ENCODE measurements around the gene SLX4IP.

Gene SLX4IP

DNA sequence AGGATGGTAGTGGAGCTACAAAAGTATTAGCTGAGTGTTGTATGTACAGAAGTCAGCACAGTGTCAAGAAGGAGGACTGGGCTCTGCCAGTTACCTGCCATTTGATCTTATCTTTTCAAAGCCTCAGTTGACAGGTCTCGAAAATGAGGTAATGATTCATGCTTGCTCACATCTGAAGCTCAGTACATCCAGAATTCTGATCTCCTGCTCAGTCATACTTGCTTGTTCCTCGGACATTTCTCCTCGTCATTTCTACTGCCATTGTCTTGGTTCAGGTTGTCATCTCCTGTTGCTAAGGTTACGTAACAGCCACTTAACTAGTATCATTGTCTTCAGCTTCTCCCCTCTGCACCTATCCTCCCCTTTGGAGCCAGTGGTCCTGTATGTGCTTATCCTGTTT is 89.5 kb downstream of the SLX4IP start:
- TF ChIP-seq POLR2A (IDR thresholded peaks at IDR 0.05; ENCODE audit: low read depth, low read length) (no peak), TAF1 (IDR thresholded peaks at IDR 0.05; ENCODE audit: borderline replicate concordance, low read depth, low read length) (no peak), POLR2AphosphoS5 (IDR thresholded peaks at IDR 0.05; ENCODE audit: low read depth, low read length) (no peak)
- DNase-seq (ENCODE audit: insufficient read length) (no peak), FAIRE-seq (no peak)

DNA sequence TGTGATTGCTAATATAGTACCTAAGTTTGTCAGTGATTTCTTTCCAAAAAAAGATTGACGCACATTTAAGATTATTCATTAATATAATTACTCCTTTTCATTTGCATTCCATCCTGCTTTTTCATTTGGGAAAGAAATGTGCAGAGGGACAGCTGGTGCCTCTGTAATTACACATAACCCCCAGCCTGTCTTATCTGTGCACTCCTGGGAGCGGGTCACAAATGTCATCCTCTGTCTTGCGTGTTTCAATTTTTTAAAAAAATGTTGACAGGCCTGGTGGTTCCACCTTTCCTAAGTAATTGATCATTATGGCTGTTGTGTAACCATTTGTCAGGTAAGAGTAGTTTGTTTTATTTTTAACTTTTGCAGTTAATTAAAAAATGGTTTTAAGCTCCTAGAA is 92.7 kb downstream of the SLX4IP start:
- FAIRE-seq (no peak), DNase-seq (ENCODE audit: insufficient read length) (no peak)
- TF ChIP-seq POLR2AphosphoS5 (IDR thresholded peaks at IDR 0.05; ENCODE audit: low read depth, low read length) (no peak), POLR2A (IDR thresholded peaks at IDR 0.05; ENCODE audit: low read depth, low read length) (no peak), TAF1 (IDR thresholded peaks at IDR 0.05; ENCODE audit: borderline replicate concordance, low read depth, low read length) (no peak)

DNA sequence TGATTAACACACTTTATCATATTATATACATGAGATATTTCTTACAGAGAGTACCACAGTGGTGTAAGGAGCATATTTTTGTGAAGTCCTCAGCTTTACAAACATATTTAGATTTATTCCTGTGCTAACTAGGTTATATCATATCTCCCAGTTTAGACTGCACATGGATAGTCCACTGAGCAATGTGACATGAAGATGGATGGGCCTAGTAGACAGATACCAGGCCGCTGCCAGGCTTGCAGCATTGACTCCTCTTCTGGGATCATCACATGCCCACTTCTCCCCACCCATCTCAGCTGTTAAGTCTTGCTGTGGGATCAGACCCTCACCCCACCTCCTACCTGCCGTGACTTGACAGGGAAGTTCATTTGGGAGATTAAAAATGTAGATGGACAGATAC is 95.8 kb downstream of the SLX4IP start:
- TF ChIP-seq POLR2AphosphoS5 (IDR thresholded peaks at IDR 0.05; ENCODE audit: low read depth, low read length) (no peak), TAF1 (IDR thresholded peaks at IDR 0.05; ENCODE audit: borderline replicate concordance, low read depth, low read length) (no peak), POLR2A (IDR thresholded peaks at IDR 0.05; ENCODE audit: low read depth, low read length) (no peak)
- no peak for DNase-seq (ENCODE audit: insufficient read length)
- no peak for FAIRE-seq

DNA sequence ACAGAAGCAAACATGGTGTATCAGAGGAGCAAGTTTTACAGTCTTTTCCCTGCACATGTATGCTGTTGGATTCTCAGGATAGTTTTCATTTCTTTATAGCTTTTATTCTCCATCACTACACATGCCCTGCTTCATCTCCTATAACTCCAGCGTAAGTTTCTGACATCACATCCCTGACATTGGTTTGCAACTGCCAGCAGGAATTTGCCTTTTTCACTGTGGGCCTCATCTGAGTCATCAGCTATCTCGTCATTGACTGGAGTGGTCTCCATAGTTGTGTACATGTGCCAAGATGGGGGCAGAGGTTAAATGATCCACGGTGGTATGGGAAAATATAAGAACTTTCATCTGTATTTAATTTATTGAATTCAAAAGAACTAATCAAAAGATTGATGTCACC is 96.7 kb downstream of the SLX4IP start:
- DNase-seq (ENCODE audit: insufficient read length) = no peak
- TF ChIP-seq POLR2AphosphoS5 (IDR thresholded peaks at IDR 0.05; ENCODE audit: low read depth, low read length) = no peak
- TF ChIP-seq TAF1 (IDR thresholded peaks at IDR 0.05; ENCODE audit: borderline replicate concordance, low read depth, low read length) = no peak
- TF ChIP-seq POLR2A (IDR thresholded peaks at IDR 0.05; ENCODE audit: low read depth, low read length) = no peak
- FAIRE-seq = no peak

- no peak for TF ChIP-seq POLR2A (IDR thresholded peaks at IDR 0.05; ENCODE audit: low read depth, low read length)
- TF ChIP-seq POLR2AphosphoS5 (IDR thresholded peaks at IDR 0.05; ENCODE audit: low read depth, low read length) = no peak
- TF ChIP-seq TAF1 (IDR thresholded peaks at IDR 0.05; ENCODE audit: borderline replicate concordance, low read depth, low read length) = no peak
- DNase-seq (ENCODE audit: insufficient read length) (no peak), FAIRE-seq (no peak)
Measured at GRCh38 chr20:10532361-10532760, 97.3 kb downstream of the SLX4IP start.

DNA sequence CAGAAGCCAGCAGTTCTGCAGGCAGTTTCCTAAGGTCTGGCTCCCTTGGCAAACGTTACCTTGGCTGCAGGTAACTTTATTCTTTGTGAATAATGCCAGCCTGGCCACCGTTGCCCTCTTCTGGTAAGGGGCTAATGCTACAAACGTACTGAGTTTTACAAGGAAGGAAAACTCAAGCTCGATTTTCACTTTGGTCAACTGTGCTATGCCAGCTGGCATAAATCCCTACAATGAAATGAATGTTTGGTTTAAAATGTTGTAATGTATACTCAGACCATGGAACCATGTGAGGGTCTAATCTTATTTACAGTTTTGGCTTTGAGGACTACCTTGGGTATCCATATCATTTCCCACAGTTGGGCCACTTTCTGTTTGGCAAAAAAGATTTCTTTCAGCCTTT is 101.4 kb downstream of the SLX4IP start:
- FAIRE-seq = no peak

GRCh38 chr20:10537850-10538480 is 102.9 kb downstream of the SLX4IP start:
- TF ChIP-seq POLR2AphosphoS5 (IDR thresholded peaks at IDR 0.05; ENCODE audit: low read depth, low read length) (no peak), TAF1 (IDR thresholded peaks at IDR 0.05; ENCODE audit: borderline replicate concordance, low read depth, low read length) (no peak), POLR2A (IDR thresholded peaks at IDR 0.05; ENCODE audit: low read depth, low read length) (no peak)
- FAIRE-seq (no peak), DNase-seq (ENCODE audit: insufficient read length) (no peak)

More for the DNA sequence above, 101.4 kb downstream of the SLX4IP start:
- TF ChIP-seq TAF1 (IDR thresholded peaks at IDR 0.05; ENCODE audit: borderline replicate concordance, low read depth, low read length) (no peak), POLR2A (IDR thresholded peaks at IDR 0.05; ENCODE audit: low read depth, low read length) (no peak), POLR2AphosphoS5 (IDR thresholded peaks at IDR 0.05; ENCODE audit: low read depth, low read length) (no peak)
- no peak for DNase-seq (ENCODE audit: insufficient read length)

DNA sequence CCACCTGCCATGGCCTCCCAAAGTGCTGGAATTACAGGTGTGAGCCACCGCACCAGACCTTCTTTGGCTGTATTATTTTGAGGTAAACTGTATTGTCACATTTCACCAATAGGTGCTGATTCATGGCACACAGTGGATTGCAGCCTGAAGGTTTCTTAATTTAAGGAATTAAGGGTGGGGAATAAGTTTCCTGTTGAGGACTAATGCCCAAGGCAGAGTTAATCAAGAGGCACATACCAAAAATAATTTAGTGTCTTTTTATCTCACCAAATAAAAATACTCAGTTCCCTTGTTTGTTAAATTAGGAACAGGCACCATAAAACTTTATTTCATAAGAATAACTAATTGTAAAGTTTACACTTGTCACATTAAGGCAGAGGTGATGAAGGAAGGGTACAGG is 103.7 kb downstream of the SLX4IP start:
- no peak for TF ChIP-seq POLR2AphosphoS5 (IDR thresholded peaks at IDR 0.05; ENCODE audit: low read depth, low read length)
- TF ChIP-seq POLR2A (IDR thresholded peaks at IDR 0.05; ENCODE audit: low read depth, low read length) = no peak
- TF ChIP-seq TAF1 (IDR thresholded peaks at IDR 0.05; ENCODE audit: borderline replicate concordance, low read depth, low read length) = no peak
- DNase-seq (ENCODE audit: insufficient read length) = no peak
- no peak for FAIRE-seq

DNA sequence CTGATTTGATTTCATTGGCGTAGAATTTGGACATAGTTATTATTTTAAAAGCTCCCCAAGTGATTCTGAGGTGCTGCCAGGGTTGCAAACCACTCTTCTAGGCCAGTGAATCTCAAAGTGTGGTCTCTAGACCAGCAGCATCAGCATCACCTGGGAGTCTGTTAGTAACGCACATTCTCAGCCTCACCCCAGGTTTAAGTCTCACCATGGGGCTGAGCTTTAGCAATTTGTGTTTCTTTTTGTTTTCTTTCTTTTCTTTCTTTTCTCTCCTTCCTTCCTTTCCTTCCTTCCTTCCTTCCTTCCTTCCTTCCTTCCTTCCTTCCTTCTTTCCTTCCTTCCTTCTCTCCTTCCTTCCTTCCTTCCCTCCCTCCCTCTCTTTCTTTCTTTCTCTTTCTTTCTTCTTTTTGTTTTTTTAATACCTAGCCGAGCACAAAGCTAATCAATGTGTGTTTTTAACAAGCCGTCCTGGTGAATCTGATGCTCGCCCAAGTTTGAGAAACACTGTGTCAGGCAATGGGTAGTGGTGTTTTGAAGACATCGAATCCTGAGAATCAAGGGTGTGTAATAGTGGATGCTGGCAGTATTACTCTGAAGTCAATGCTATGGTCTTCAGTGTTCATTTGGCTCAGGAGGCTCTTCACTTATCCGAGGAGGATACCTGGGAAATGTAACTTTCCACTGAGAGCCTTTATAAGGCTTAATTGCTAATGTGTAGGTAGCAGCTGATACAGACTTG is 104.9 kb downstream of the SLX4IP start:
- FAIRE-seq (no peak), DNase-seq (ENCODE audit: insufficient read length) (no peak)
- no peak for TF ChIP-seq POLR2AphosphoS5 (IDR thresholded peaks at IDR 0.05; ENCODE audit: low read depth, low read length)
- TF ChIP-seq POLR2A (IDR thresholded peaks at IDR 0.05; ENCODE audit: low read depth, low read length) = no peak
- TF ChIP-seq TAF1 (IDR thresholded peaks at IDR 0.05; ENCODE audit: borderline replicate concordance, low read depth, low read length) = no peak

- FAIRE-seq (no peak), DNase-seq (ENCODE audit: insufficient read length) (no peak)
- TF ChIP-seq POLR2A (IDR thresholded peaks at IDR 0.05; ENCODE audit: low read depth, low read length) (no peak), POLR2AphosphoS5 (IDR thresholded peaks at IDR 0.05; ENCODE audit: low read depth, low read length) (no peak), TAF1 (IDR thresholded peaks at IDR 0.05; ENCODE audit: borderline replicate concordance, low read depth, low read length) (no peak)
Measured at GRCh38 chr20:10540636-10541493, 105.8 kb downstream of the SLX4IP start.

- DNase-seq (ENCODE audit: insufficient read length) (no peak), FAIRE-seq (no peak)
- TF ChIP-seq POLR2A (IDR thresholded peaks at IDR 0.05; ENCODE audit: low read depth, low read length) (no peak), POLR2AphosphoS5 (IDR thresholded peaks at IDR 0.05; ENCODE audit: low read depth, low read length) (no peak), TAF1 (IDR thresholded peaks at IDR 0.05; ENCODE audit: borderline replicate concordance, low read depth, low read length) (no peak)
Measured at GRCh38 chr20:10541668-10542411, 106.7 kb downstream of the SLX4IP start.

All from GM12892 (cell line).